K562 (cell line): ENCODE measurements around the gene TRABD2B.

ENCODE experiments used
- ARID4B ChIP-seq: sonication (generic); formaldehyde crosslinking; IDR thresholded peaks from 2 replicates; pipeline ENCODE4 v1.8.0; 2022; ENCODE audit warnings: mild to moderate bottlenecking, missing genetic modification reagents
- BRCA1 ChIP-seq, 2 experiments: fragments of 450-650 bp in 1 of 2; sonication (generic) in 1 of 2; formaldehyde crosslinking in 1 of 2; IDR thresholded peaks; 2 replicates each; pipeline versions ENCODE4 v1.5.0 to v1.6.1; 2017 to 2020; ENCODE audit warnings: mild to moderate bottlenecking in 1 of 2, missing genetic modification reagents in 1 of 2
- KAT7 ChIP-seq: sonication (generic); formaldehyde crosslinking; IDR thresholded peaks from 2 replicates; pipeline ENCODE4 v1.8.0; 2022; ENCODE audit warnings: missing genetic modification reagents, mild to moderate bottlenecking, borderline replicate concordance
- SOX6 ChIP-seq: fragments of 450-650 bp; IDR thresholded peaks from 2 replicates; pipeline ENCODE4 v1.6.1; 2014; ENCODE audit warnings: mild to moderate bottlenecking
- USF2 ChIP-seq: sonication (generic); formaldehyde crosslinking; IDR thresholded peaks from 2 replicates; pipeline ENCODE4 v1.5.0; 2020; ENCODE audit warnings: missing genetic modification reagents

- TF ChIP-seq BRCA1 (IDR thresholded peaks at IDR 0.05), result no peak
- no peak for TF ChIP-seq BRCA1 (CRISPR knock-in tag; IDR thresholded peaks at IDR 0.05)
- no peak for TF ChIP-seq KAT7 (CRISPR knock-in tag)
- no peak for TF ChIP-seq ARID4B (CRISPR knock-in tag)
- no peak for TF ChIP-seq USF2 (CRISPR knock-in tag)
- no peak for TF ChIP-seq SOX6
Observed at GRCh38 chr1:47937586-47938254, 59.5 kb downstream of the TRABD2B start.
